ENCODE data around the gene CLIC4. TPM values are rescaled to one million over a fixed set of nuclear protein-coding genes. Genes with fewer than 3 reads are reported as not detected.

Gene CLIC4
- total and polyA plus RNA-seq, 5 donors = 110 to 248 (median 229) TPM

Other genes with a start within 250 kb of the CLIC4 start
- 1 to 10 TPM; 5.7 to 6.6 (median 6.3) TPM for gene RCAN3, start 242.6 kb upstream of the CLIC4 start, total RNA-seq
- 2.1 TPM for gene RCAN3, start 242.6 kb upstream of the CLIC4 start, polyA plus RNA-seq
- under 1 TPM in 3 of 4 donors, not detected in 1; 0.21 to 0.71 (median 0.71) TPM for gene NCMAP, start 189.4 kb upstream of the CLIC4 start, total RNA-seq
- 1.0 TPM for gene NCMAP, start 189.4 kb upstream of the CLIC4 start, polyA plus RNA-seq
- gene SRRM1, start 102.1 kb upstream of the CLIC4 start, total RNA-seq = 10 to 100 TPM; 71.8 to 91.7 (median 79.3) TPM
- 41.2 TPM for gene SRRM1, start 102.1 kb upstream of the CLIC4 start, polyA plus RNA-seq
- 1 to 10 TPM in 2 of 4 donors, under 1 TPM in 2; 0.79 to 1.8 (median 0.96) TPM for gene RUNX3, start 184.8 kb downstream of the CLIC4 start, total RNA-seq
- gene RUNX3, start 184.8 kb downstream of the CLIC4 start, polyA plus RNA-seq = 0.34 TPM

All from right cardiac atrium (tissue), 5 donors.